Germinal center (tissue), 1 donor: ENCODE results near the gene GAREM2.

Source experiments
- DNase-seq: peaks from one replicate; pipeline ENCODE4 v3.0.0; 2012; ENCODE audit warnings: mixed read lengths, low spot score

Gene GAREM2

DNA sequence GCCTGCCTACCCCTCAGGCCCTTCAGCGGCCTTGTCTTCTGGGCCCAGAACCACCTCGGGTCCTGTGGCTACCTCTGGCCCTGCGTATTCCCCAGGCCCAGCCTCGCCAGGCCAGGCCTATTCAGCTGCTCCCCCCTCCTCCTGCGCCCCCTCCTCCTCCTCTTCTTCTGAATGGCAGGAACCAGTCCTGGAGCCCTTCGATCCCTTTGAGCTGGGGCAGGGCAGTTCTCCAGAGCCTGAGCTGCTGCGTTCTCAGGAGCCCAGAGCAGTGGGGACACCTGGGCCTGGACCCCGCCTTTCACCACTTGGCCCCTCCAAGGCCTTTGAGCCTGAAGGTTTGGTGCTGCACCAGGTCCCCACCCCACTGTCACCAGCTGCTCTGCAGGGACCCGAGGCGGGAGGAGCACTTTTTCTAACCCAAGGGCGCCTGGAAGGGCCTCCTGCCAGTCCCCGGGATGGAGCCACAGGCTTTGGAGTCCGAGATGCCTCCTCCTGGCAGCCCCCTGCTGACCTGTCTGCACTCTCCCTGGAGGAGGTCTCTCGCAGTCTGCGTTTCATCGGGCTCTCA lies 14.7 kb downstream of the GAREM2 start:
- no peak for DNase-seq

DNA sequence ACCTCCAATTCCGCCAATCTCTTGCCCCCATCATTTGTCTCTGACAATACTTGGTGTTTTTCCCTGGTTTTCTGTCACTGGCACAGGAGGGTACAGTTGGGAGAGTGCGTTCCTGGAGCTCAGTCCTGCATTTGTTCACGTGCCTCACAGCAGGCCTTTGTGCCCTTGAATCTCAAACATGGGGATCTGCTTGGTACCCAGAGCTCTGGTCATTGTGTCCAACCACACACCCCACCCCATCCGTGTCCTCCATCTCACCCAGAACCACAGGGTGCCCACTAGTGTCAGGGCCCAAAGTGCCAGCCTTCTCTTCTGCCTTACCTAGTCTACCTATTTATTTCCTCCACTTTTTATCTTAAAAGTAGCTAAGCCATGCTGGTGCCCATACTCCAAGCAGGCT lies 16.2 kb downstream of the GAREM2 start:
- no peak for DNase-seq

DNA sequence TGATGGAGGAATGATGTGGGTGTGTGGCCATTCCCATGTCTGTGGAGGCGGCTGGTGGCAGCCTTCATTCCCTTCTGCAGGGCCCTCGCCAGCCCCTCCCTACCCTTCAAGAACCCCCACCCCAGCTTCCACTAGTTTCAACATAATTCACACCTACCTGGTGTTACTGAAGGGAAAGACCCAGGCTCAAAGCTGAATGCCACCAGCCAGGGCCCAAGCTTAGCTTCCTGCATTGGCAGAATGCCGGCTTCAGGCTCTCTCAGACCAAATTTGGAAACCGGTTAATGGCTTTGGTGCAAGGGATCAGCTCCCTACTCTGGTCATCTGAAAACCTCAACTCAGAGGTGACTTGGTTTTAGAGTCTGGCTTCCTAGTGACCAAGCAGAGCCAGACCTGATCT lies 16.9 kb downstream of the GAREM2 start:
- no peak for DNase-seq

DNA sequence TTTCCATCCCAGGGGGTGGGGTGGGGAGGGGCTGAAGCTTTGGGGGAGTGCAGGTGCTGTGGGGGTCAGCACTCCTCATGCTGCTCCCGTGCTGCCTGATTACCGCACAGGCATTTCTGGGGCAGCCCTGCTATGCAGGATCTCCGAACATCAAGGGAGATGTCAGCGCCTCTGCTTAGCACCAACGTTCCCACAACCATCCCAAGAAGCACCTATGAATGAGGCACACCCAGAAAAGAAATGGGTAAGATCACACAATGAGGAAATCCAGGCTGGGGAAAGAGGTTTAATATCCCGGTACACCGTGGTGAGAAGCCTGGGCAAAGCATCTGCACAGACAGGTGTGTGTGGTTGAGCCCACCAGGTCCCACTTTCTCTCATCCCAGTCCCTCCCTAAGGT lies 17.5 kb downstream of the GAREM2 start:
- DNase-seq, result no peak

DNA sequence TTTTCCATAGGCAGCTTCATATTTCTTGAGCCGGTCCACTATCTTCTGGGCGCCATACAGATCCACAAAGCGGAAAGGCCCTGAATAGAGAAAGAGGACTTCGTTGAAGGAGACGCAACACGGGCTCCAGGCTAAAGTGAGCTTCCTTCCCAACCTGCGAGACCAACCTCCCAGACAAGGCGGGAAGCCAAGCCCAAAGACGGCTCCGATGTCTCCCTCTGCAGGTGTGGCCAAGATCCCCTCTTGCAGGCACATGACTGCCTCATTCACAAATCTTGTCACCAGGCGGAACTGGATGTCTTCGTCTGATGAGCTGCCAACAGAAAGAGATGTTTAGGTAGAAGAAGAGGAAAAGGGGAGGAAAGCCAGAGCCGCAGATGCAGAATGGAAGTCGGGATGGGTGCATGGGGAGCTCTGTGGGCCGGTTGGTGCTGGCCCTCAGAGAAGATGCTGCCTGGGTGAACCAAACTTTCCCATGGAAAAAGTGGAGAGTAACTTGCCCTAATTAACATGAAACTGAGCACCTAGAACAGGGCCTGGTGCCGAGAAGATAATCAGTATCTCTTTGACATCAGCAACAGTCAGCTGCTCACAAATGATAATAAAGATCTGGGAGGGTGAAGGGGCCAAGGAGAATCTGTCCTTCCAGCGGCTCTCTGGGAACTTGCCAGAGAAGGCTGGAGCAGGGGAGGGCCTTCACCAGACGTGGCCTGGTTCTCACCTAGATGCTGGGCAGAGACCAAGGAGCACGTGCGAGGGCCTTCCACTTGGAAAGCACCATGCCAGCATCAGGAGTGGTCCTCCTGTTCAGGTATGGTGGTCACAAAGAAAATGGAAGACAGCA lies 18.6 kb downstream of the GAREM2 start:
- DNase-seq, result no peak

DNA sequence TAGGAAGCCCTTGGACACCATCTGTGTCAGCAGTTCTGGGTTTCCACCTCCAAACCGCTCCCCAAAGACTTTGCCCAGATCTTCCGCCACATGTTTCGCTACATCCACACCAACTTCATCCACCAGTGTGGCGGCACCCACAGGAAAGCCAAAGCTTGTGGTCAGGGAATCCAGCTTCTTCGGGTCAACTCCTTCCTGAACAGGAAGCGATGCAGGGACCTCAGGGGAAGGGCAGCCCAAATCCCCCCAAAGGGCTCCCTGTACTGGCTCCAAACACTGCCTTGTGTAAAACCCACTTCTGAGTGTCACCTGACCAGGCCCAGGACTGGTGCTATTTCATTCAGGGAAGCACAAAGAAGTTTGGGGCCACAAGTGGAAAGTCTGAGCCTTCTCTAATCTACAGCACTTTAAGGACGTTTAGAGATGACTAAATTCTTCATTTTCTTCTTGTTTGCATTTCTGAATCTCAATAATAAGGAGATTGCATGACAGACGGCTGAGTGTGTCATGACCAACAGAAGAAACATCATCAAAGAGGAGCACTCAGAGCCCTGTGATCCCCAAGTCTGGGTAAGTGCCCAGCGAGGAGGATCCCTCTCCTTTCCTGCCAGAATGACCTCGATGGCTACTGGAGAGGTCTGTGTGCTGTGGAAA lies 20.8 kb downstream of the GAREM2 start:
- DNase-seq, result no peak

DNA sequence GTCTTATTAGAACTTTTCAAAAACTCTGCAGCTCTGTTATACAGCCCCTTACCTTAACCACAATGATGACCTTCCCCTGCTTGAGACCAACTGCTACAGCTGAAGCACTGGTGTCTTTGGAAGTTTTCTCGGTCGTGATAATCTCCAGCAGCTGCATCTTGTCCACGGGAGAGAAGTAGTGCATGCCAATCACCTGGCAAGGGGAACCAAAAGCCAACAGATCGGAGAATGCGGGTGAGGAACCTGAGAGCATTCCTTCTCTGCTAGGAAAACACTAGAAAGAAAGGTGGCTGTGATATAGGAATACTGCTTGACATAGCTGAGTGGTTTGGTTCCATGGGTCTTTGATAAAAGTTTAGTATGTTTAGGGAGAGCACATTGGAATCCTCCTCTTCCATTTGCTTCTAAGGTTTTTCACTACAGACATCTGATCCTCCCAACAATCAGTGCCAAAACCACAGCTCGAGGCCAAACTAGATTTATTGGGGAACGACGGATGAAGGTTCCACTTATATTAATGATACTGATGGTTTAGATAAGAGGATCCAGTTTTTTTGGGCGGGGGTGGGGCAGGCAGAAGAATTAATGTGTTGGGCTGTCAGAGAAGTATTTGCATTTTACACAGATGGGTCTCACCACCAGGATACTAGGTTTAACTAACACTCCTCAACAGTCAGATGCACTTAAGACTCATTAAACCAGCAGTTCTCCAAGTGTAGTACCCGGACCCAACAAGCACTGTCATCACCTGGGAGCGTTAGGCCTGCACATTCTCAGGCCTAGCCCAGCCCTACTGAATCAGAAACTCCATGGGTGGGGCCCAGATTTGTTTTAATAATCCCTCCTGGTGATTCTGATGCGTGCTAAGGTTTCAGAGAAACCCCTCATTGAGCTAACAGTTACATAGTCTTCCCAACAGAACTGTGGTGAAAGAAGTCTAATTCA lies 22.4 kb downstream of the GAREM2 start:
- DNase-seq, result no peak

DNA sequence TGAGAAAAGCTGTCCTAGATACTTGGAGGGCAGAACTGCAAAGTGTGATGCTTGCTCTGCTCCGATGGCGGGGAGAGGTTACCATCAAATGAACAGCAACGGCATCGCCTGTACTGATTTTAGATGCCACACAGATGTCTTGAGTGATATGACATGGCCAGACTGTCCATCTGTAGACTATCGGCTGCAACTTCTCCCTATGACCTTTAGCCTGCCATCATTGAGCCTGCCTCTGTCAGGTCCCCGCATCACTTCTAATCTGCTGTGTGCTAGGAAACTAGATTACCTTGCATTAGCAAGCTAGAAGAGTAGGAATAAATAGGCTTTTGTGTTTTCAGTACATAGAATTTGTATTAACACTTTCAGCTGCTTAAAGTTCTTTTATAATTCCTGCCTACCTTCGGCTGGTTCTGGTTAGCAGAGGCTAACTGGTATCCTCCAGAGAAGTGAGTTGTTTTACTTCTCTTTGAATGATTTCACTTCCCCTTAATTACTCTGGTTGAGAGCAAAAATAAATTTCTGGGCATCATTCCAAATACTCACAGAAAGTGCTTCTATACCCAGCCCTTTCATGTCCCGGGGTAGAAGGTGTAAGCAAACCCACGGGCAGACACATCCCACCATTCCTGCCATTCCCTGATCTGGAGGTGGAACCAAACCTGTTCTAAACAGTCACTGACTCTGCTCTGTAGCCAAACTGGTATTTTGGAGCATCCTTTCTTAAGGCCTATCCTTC lies 24.0 kb downstream of the GAREM2 start:
- no peak for DNase-seq

DNA sequence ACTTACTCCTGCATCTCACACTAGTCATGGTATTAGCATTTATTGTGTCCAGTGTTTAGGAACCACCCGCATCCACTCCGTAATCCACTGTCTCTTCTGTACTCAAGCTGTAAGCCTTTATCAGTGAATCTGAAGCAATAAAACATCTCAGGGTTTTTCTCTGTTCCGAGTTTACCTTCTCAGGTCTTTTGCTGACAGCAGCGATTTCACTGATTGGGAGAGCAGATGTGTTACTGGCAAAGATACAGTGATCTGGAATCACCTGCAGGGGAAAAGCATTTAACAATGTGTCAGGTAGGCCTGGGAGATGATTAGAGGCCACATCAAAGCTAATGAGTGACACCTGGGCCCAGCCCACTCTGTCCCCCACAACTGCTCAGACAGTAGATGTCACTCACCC lies 24.6 kb downstream of the GAREM2 start:
- no peak for DNase-seq

DNA sequence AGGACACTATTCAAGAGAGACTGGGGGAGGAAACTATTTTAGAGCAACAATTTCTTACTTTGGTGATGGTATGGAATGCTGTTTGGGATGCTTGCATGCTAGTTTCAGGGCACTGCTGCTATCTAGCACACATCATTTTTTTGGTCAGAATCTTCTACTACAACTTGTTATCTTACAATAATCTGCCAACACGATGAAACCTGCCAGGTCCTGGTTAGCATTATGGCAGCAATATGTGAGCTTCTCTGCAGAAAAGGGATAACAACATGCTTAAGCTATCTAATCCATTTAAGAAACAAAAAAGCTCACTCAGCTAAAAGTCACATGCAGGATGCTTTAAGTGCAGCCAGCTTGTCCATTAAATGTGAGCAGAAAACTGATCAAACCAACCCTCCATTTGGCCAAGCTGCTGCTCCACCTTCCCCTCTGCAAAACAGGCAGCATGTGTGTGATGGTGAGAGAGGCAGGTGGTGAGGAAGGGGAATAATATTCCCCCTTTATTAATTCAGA lies 30.1 kb downstream of the GAREM2 start:
- DNase-seq, result no peak

DNA sequence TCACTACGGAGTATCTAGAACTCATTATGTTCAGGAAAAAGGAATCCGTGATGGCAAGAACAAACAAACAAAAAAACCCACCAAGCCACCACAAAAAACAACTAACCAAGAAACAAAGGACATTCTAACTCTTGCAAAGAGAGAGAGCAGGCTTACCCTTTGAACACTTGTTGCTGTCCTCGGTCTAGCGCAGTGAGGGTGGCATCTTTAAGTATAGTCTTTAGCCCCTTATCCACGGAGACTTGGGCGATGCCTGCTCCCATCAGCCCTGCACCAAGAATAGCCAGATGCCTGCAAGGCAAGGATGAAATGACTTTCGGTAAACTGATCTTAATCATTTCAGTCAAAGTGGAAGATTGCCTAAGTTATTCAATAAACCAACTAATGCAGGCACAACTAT lies 31.0 kb downstream of the GAREM2 start:
- DNase-seq, result no peak

DNA sequence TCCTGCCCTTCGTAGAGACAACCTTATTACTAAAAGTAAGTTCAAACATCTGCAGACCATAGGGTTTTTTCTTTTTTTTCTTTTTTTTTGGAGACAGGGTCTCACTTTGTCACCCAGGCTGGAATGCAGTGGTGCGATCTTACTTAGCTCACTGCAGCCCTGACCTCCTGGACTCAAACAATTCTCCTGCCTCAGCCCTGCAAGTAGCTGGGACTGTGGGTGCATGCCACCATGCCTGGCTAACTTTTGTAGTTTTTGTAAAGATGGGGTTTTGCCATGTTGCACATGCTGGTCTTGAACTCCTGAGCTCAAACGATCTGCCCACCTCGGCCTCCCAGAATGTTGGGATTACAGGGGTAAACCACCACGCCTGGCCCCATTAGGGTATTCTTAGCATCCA lies 39.1 kb downstream of the GAREM2 start:
- DNase-seq, result no peak

DNA sequence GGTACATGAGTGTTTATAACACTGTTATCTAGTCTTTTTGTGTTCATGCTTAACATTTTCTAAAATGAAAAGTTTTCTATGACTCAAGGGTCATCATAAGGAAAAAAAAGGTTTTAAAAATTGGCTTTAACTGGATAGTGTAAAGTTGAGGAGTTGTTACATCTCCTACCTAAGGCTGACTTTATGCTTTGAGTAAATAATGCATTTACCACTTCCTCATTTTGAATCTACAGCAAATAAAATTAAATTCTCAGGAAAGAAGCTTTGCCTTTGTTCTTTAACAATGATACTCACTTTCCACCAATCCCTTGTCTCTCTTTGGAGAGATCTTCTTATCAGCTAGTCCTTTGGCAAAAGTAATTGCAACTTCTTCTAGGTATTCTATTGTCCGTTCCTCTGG lies 41.9 kb downstream of the GAREM2 start:
- no peak for DNase-seq

DNA sequence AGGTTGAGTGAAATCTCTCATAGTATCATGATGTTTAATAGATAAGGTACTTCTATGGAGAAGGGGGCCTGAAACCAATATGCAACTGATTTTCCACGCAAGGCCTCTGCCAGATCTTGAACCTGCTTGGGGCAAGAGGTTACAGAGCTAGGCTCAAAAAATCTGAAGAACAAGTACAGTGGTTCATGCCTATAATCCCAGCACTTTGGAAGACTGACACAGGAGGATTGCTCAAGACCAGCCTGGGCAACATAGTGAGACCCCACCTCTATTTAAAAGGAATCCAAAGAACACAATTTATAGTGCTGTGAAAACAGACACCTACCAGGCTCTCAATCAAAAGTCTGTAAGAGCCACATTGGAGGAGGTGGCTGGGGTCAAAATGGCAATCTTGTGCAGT lies 42.9 kb downstream of the GAREM2 start:
- no peak for DNase-seq

DNA sequence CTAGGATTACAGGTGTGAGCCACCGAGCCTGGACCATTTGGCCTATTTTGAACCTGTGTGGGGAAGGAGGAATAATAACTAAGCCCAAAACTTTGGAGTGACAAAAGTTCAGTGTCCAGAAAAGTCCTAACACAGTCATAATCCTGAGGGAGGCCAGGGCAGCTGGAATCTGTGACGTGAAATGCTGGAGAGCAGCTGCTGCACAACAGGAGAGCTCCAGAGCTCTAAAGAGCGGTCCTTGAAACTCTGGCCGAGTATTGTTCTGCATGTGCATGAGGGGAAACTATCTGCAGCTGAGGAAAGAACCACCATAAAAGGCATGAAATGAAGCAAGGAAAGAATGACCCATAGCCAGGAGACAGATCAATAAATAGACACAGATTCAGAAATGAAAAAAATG lies 43.7 kb downstream of the GAREM2 start:
- no peak for DNase-seq

DNA sequence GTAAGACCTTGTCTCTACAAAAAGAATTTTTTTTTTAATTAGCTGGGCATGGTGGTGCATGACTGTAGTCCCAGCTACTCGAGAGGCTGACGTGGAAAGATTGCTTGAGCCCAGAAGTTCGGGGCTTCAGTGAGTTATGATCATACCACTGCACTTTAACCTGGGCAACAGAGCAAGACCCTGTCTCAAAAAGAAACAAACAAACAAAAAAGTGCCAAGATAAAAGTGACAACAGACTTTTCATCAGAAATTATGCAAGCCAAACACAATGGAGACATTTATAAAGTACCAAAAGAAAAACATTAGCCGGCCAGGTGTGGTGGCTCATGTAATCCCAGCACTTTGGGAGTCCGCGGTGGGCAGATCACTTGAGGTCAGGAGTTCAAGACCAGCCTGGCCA lies 44.8 kb downstream of the GAREM2 start:
- DNase-seq, result no peak

DNA sequence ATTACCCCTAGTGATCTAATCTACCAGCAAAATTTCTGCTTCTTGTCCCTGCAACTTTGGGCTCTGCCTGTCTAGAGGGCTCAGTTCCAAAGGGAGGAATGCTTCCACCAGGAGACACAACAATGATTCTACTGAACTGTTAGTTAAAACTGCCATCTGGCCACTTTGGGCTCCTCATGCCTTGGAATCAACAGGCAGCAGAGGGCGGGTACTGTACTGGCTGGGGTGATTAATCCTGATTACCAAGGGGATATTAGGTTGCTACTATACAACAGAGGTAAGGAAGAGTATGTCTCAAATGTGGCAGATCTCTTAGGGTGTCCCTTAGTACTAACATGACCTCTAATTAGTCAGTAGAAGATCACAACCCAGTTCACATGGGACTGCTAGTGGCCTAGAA lies 50.1 kb downstream of the GAREM2 start:
- DNase-seq, result no peak

DNA sequence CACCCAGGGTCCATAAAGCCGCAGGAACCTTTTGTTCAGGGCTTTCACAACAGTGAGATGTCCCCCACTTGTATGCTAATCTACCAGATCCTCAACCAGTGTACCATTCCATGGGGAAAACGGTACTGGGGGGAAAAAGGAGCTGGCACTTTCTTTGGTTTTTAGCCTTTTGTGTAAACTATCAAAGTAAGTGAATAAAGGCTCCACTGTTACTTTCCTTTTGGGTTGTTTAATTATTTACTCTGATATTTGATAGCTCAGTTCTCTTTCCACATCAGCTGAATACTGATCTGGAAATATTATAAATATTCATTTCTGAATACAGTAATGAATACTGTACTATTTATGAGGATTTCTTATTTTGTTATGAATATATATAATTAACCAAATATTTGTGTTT lies 51.2 kb downstream of the GAREM2 start:
- DNase-seq, result no peak

DNA sequence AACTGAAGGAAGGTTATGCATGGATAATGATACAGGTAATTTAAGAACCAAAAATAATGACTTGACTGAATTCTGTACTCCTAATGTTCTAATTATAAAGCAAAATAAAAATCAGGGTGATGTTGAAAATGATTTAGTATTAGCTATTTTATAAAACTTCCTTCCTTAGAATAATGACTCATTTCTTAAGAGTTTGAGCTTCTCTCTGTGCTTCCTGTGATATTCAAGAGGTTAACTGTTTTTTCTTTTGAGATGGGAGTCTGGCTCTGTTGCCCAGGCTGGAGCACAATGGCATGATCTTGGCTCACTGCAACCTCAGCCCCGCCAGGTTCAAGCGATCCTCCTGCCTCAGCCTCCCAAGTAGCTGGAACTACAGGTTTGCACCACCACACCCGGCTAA lies 56.7 kb downstream of the GAREM2 start:
- no peak for DNase-seq

DNA sequence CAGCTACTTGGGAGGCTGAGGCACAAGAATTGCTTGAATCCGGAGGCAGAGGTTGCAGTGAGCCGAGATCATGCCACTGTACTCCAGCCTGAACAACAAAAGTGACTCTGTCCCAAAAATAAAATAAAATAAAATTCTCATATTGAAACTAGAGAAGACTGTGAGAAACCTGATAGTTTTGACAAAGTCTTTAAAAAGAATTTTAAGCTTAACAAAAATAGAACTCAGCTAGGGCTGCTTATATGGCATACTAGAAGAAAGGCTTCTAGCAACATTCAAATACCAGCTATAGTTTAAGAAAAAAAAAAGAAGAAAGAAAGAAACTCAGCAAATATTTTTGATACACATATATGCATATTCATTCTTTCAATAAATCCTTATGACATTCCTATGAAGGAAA lies 57.9 kb downstream of the GAREM2 start:
- DNase-seq, result no peak

DNA sequence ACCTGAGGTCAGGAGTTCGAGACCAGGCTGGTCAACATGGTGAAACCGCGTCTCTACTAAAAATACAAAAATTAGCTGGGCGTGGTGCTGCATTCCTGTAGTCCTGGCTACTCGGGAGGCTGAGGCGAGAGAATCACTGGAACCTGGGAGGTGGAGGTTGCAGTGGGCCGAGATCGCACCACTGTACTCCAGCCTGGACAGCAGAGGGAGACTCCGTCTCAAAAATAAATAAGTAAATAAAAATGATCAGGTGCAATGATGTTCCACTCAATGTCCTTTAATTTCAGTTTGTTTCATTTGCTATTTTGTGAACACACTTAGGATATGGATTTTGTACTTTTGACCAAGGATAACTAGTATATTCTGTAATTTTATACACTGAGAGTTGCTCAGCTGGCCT lies 62.2 kb downstream of the GAREM2 start:
- DNase-seq, result no peak

DNA sequence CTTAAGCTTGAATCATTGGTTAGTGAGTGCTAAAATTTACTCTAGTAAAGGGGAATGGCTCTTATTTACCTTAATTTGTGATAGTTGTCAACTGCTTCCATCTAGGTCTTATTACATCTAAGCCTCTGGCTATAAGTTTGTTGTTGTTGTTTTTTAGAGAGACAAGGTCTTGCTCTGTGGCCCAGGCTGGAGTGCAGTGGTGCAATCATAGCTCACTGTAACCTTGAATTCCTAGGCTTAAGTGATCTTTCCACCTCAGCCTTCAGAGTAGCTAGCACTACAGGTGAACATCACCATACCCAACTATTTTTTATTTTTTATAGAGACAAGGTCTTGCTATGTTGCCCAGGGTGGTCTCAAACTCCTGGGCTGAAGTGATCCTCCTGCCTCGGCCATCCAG lies 65.0 kb downstream of the GAREM2 start:
- DNase-seq, result no peak
